ENCODE data around the gene HMGA1.

The HMGA1 gene

GRCh38 chr6:34284563-34285447 is 48.1 kb downstream of the HMGA1 start:
- TF ChIP-seq SIN3A (IDR thresholded peaks at IDR 0.05; ENCODE audit: borderline replicate concordance, insufficient read depth, low read length): no peak
- no peak for TF ChIP-seq FOXP2 (optimal IDR thresholded peaks at IDR 0.05; ENCODE audit: borderline replicate concordance, extremely low read depth, extremely low read length, insufficient read depth)
- TF ChIP-seq, protein P1, sequence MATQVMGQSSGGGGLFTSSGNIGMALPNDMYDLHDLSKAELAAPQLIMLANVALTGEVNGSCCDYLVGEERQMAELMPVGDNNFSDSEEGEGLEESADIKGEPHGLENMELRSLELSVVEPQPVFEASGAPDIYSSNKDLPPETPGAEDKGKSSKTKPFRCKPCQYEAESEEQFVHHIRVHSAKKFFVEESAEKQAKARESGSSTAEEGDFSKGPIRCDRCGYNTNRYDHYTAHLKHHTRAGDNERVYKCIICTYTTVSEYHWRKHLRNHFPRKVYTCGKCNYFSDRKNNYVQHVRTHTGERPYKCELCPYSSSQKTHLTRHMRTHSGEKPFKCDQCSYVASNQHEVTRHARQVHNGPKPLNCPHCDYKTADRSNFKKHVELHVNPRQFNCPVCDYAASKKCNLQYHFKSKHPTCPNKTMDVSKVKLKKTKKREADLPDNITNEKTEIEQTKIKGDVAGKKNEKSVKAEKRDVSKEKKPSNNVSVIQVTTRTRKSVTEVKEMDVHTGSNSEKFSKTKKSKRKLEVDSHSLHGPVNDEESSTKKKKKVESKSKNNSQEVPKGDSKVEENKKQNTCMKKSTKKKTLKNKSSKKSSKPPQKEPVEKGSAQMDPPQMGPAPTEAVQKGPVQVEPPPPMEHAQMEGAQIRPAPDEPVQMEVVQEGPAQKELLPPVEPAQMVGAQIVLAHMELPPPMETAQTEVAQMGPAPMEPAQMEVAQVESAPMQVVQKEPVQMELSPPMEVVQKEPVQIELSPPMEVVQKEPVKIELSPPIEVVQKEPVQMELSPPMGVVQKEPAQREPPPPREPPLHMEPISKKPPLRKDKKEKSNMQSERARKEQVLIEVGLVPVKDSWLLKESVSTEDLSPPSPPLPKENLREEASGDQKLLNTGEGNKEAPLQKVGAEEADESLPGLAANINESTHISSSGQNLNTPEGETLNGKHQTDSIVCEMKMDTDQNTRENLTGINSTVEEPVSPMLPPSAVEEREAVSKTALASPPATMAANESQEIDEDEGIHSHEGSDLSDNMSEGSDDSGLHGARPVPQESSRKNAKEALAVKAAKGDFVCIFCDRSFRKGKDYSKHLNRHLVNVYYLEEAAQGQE (IDR thresholded peaks at IDR 0.05; ENCODE audit: insufficient read depth in 1 of 2, low read depth in 2 of 2, low read length in 2 of 2): no peak
- no peak for TF ChIP-seq POLR2AphosphoS5 (IDR thresholded peaks at IDR 0.05; ENCODE audit: low read depth, low read length)
- no peak for TF ChIP-seq TAF1 (IDR thresholded peaks at IDR 0.05; ENCODE audit: borderline replicate concordance, insufficient read depth, low read length)

DNA sequence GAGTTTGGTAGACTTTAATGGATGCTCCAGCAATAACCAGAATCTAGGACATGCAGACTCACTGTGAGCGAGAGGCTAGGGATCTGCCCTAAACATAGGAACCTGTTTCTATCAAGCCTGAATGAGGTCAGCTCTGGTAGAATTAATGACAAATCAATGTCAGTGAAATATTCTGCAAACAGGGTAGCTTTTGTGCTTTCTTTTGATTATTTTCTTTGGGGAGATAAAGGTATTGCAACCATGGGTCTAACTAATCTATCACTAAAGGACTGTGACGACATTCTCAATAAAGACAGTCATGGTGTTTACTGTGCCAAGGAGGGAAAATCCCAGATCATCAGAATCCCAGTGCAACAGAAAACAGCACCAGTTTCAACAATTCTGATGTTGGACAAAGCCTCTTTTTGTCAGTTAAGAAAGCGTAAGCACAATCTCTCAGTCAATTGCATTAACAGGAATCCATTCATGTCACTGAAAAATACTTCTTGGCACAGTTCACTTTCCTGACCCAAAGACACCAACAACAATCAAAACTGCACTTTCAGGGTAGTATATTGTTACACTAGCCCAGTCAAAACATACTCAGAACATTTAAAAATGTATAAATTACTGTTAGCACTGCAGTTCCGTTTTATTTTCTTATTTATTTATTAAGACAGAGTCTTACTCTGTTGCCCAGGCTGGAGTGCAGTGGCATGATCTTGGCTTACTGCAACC is 48.9 kb downstream of the HMGA1 start:
- no peak for TF ChIP-seq TAF1 (IDR thresholded peaks at IDR 0.05; ENCODE audit: borderline replicate concordance, insufficient read depth, low read length)
- no peak for TF ChIP-seq SIN3A (IDR thresholded peaks at IDR 0.05; ENCODE audit: borderline replicate concordance, insufficient read depth, low read length)
- TF ChIP-seq, protein P1 (IDR thresholded peaks at IDR 0.05; ENCODE audit: insufficient read depth in 1 of 2, low read depth in 2 of 2, low read length in 2 of 2): no peak
- no peak for TF ChIP-seq FOXP2 (optimal IDR thresholded peaks at IDR 0.05; ENCODE audit: borderline replicate concordance, extremely low read depth, extremely low read length, insufficient read depth)
- TF ChIP-seq POLR2AphosphoS5 (IDR thresholded peaks at IDR 0.05; ENCODE audit: low read depth, low read length): no peak

- no peak for TF ChIP-seq FOXP2 (optimal IDR thresholded peaks at IDR 0.05; ENCODE audit: borderline replicate concordance, extremely low read depth, extremely low read length, insufficient read depth)
- TF ChIP-seq, protein P1 (IDR thresholded peaks at IDR 0.05; ENCODE audit: insufficient read depth in 1 of 2, low read depth in 2 of 2, low read length in 2 of 2): no peak
- TF ChIP-seq SIN3A (IDR thresholded peaks at IDR 0.05; ENCODE audit: borderline replicate concordance, insufficient read depth, low read length): no peak
- TF ChIP-seq POLR2AphosphoS5 (IDR thresholded peaks at IDR 0.05; ENCODE audit: low read depth, low read length): no peak
Observed at GRCh38 chr6:34288581-34288980, 51.9 kb downstream of the HMGA1 start.

- no peak for TF ChIP-seq SIN3A (IDR thresholded peaks at IDR 0.05; ENCODE audit: borderline replicate concordance, insufficient read depth, low read length)
- TF ChIP-seq, protein P1 (IDR thresholded peaks at IDR 0.05; ENCODE audit: insufficient read depth in 1 of 2, low read depth in 2 of 2, low read length in 2 of 2): no peak
Observed at GRCh38 chr6:34289137-34289536, 52.5 kb downstream of the HMGA1 start.

All from PFSK-1 (cell line).